Measurements from ENCODE around the gene COQ7. TPM values are rescaled to one million over a fixed set of nuclear protein-coding genes. Genes with fewer than 3 reads are reported as not detected.
A peak's percentile ranks its signal among the peaks of the same experiment; 100 is the strongest.

Gene COQ7
- polyA plus RNA-seq (2013): 11.4 TPM

GRCh38 chr16:19067349-19068236, at the start of gene COQ7:
Gene COQ7 (plus strand): TSS chr16:19067614. CDS start chr16:19067665, 51 bp downstream.
- WGBS (ENCODE audit: insufficient coverage): under 1% methylated on average over 55 of the region's 68 CpGs
- POLR2A ChIA-PET: no interaction called here
- peak; percentile 100 for DNase-seq
- peak within 1 kb of the TSS; percentile 100 for H3K27ac ChIP-seq (ENCODE audit: insufficient read depth in 1 of 2, low read depth in 1 of 2, low read length in 2 of 2, poor library complexity in 1 of 2, severe bottlenecking in 2 of 2)
- no peaks in the 10 kb centered on the region for H3K27me3 ChIP-seq (replicated peaks in 2 of 5; ENCODE audit: control insufficient read depth in 4 of 5, insufficient read depth in 5 of 5, low read length in 4 of 5)
- no peaks in the 10 kb centered on the region for H3K9me3 ChIP-seq (ENCODE audit: control extremely low read depth in 1 of 5, control insufficient read depth in 4 of 5, insufficient read depth in 2 of 5, low read depth in 1 of 5, low read length in 4 of 5)
- peaks cover 0 to 3% (median 3%) of the 10 kb centered on the region in 4 experiments for H3K36me3 ChIP-seq (ENCODE audit: control insufficient read depth in 4 of 4, insufficient read depth in 4 of 4, low read length in 3 of 4)
- peak within 1 kb of the TSS; percentile 74 to 94 (median 87) for H3K4me3 ChIP-seq (ENCODE audit: control insufficient read depth in 1 of 7, extremely low read depth in 1 of 7, insufficient read depth in 4 of 7, low read depth in 2 of 7, low read length in 6 of 7)
- H3K4me1 ChIP-seq (ENCODE audit: control extremely low read depth in 1 of 4, control insufficient read depth in 4 of 4, insufficient read depth in 4 of 4, low read length in 3 of 4): peaks cover 0 to 14% (median 9%) of the 10 kb centered on the region in 4 experiments
- CTCF ChIA-PET: interaction anchor here (1.6 kb wide), 1 partner anchor 278 kb away, joined by 3 read pairs; the partner anchor contains the start of gene RPS15A

DNA sequence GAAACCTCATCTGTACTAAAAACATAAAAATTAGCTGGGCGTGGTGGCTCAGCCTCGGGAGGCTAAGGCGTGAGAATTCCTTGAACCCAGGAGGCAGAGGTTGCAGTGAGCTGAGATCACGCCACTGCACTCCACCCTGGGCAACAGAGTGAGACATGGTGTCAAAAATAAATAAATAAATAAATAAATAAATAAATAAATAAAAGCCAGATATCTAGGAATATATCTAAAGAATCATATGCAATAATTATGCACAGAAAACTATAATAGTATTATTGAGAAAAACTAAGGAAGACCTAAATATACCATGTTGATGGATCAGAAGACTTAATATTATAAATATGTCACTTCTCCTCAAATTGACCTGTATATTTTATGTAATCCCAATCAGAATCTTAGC, 46.7 kb upstream of the COQ7 start:
- no peak overlapping the region for H3K27ac ChIP-seq (ENCODE audit: insufficient read depth in 1 of 2, low read depth in 1 of 2, low read length in 2 of 2, poor library complexity in 1 of 2, severe bottlenecking in 2 of 2)
- no CpG with 5 or more reads among the region's 4 CpGs for WGBS (ENCODE audit: insufficient coverage)
- ChIA-PET CTCF (no interaction called here), POLR2A (no interaction called here)
- H3K4me3 ChIP-seq (ENCODE audit: control insufficient read depth in 1 of 7, extremely low read depth in 1 of 7, insufficient read depth in 4 of 7, low read depth in 2 of 7, low read length in 6 of 7): no peak overlapping the region
- no peaks in the 10 kb centered on the region for H3K4me1 ChIP-seq (ENCODE audit: control extremely low read depth in 1 of 4, control insufficient read depth in 4 of 4, insufficient read depth in 4 of 4, low read length in 3 of 4)
- H3K27me3 ChIP-seq (replicated peaks in 2 of 5; ENCODE audit: control insufficient read depth in 4 of 5, insufficient read depth in 5 of 5, low read length in 4 of 5): no peaks in the 10 kb centered on the region
- H3K36me3 ChIP-seq (ENCODE audit: control insufficient read depth in 4 of 4, insufficient read depth in 4 of 4, low read length in 3 of 4): no peaks in the 10 kb centered on the region
- DNase-seq: no peak
- H3K9me3 ChIP-seq (ENCODE audit: control extremely low read depth in 1 of 5, control insufficient read depth in 4 of 5, insufficient read depth in 2 of 5, low read depth in 1 of 5, low read length in 4 of 5): peaks cover 0 to 1% (median 0%) of the 10 kb centered on the region in 5 experiments

DNA sequence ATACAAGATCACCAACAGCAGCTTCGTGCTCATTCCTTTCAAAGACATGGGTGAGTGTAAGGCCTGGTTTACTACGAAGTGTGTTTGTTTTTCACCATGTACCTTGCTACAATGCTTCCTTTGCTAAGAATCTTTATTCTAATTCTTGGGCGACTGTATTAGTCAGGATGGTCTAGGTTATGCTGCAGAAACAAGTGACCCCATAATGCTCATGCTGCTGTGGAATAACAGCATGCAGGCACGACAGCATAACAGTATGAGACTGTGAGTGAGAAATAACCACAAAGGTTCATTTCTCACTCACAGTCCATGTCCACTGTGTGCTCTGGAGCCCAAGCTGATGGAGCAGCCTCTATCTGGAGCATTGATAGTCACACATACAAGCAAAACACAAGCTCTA, 45.7 kb upstream of the COQ7 start:
- no peak overlapping the region for H3K27ac ChIP-seq (ENCODE audit: insufficient read depth in 1 of 2, low read depth in 1 of 2, low read length in 2 of 2, poor library complexity in 1 of 2, severe bottlenecking in 2 of 2)
- H3K27me3 ChIP-seq (replicated peaks in 2 of 5; ENCODE audit: control insufficient read depth in 4 of 5, insufficient read depth in 5 of 5, low read length in 4 of 5): no peaks in the 10 kb centered on the region
- H3K36me3 ChIP-seq (ENCODE audit: control insufficient read depth in 4 of 4, insufficient read depth in 4 of 4, low read length in 3 of 4): no peaks in the 10 kb centered on the region
- H3K4me3 ChIP-seq (ENCODE audit: control insufficient read depth in 1 of 7, extremely low read depth in 1 of 7, insufficient read depth in 4 of 7, low read depth in 2 of 7, low read length in 6 of 7): no peak overlapping the region
- DNase-seq: no peak
- POLR2A ChIA-PET: no interaction called here
- CTCF ChIA-PET: no interaction called here
- H3K9me3 ChIP-seq (ENCODE audit: control extremely low read depth in 1 of 5, control insufficient read depth in 4 of 5, insufficient read depth in 2 of 5, low read depth in 1 of 5, low read length in 4 of 5): peaks cover 0 to 1% (median 0%) of the 10 kb centered on the region in 5 experiments
- no peaks in the 10 kb centered on the region for H3K4me1 ChIP-seq (ENCODE audit: control extremely low read depth in 1 of 4, control insufficient read depth in 4 of 4, insufficient read depth in 4 of 4, low read length in 3 of 4)
- 100% methylated on average over 4 of the region's 4 CpGs for whole genome bisulfite sequencing (ENCODE audit: insufficient coverage)

GRCh38 chr16:19027416-19027815, 40.0 kb upstream of the COQ7 start:
- H3K36me3 ChIP-seq (ENCODE audit: control insufficient read depth in 4 of 4, insufficient read depth in 4 of 4, low read length in 3 of 4): no peaks in the 10 kb centered on the region
- no peaks in the 10 kb centered on the region for H3K27me3 ChIP-seq (replicated peaks in 2 of 5; ENCODE audit: control insufficient read depth in 4 of 5, insufficient read depth in 5 of 5, low read length in 4 of 5)
- no CpG with 5 or more reads among the region's 3 CpGs for WGBS (ENCODE audit: insufficient coverage)
- H3K4me3 ChIP-seq (ENCODE audit: control insufficient read depth in 1 of 7, extremely low read depth in 1 of 7, insufficient read depth in 4 of 7, low read depth in 2 of 7, low read length in 6 of 7): no peak overlapping the region
- CTCF ChIA-PET: no interaction called here
- no peaks in the 10 kb centered on the region for H3K4me1 ChIP-seq (ENCODE audit: control extremely low read depth in 1 of 4, control insufficient read depth in 4 of 4, insufficient read depth in 4 of 4, low read length in 3 of 4)
- POLR2A ChIA-PET: no interaction called here
- no peak for DNase-seq
- H3K9me3 ChIP-seq (ENCODE audit: control extremely low read depth in 1 of 5, control insufficient read depth in 4 of 5, insufficient read depth in 2 of 5, low read depth in 1 of 5, low read length in 4 of 5): no peaks in the 10 kb centered on the region
- H3K27ac ChIP-seq (ENCODE audit: insufficient read depth in 1 of 2, low read depth in 1 of 2, low read length in 2 of 2, poor library complexity in 1 of 2, severe bottlenecking in 2 of 2): no peak overlapping the region

DNA sequence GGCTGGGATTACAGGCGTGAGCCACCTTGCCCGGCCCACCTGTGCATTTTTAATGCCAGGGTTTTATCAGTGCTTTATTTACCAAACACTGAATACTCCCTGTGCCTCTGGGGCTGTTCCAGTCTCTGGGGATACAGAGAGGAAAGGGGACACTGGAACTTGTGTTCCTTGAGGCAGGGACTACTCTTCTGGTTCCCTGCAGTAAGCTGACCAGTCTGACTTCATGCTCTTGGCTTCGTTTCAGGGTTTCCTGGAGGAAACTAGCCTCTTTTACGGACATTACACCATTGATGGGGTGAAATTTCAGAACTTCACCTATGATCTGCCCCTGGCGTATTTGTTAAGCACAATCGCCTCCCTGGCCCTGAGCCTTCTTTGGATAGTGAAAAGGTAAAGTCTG, 37.4 kb upstream of the COQ7 start:
- Histone ChIP-seq H3K9me3 (ENCODE audit: control extremely low read depth in 1 of 5, control insufficient read depth in 4 of 5, insufficient read depth in 2 of 5, low read depth in 1 of 5, low read length in 4 of 5) (no peaks in the 10 kb centered on the region), H3K27me3 (replicated peaks in 2 of 5; ENCODE audit: control insufficient read depth in 4 of 5, insufficient read depth in 5 of 5, low read length in 4 of 5) (no peaks in the 10 kb centered on the region), H3K27ac (ENCODE audit: insufficient read depth in 1 of 2, low read depth in 1 of 2, low read length in 2 of 2, poor library complexity in 1 of 2, severe bottlenecking in 2 of 2) (no peak overlapping the region), H3K36me3 (ENCODE audit: control insufficient read depth in 4 of 4, insufficient read depth in 4 of 4, low read length in 3 of 4) (no peaks in the 10 kb centered on the region), H3K4me1 (ENCODE audit: control extremely low read depth in 1 of 4, control insufficient read depth in 4 of 4, insufficient read depth in 4 of 4, low read length in 3 of 4) (no peaks in the 10 kb centered on the region), H3K4me3 (ENCODE audit: control insufficient read depth in 1 of 7, extremely low read depth in 1 of 7, insufficient read depth in 4 of 7, low read depth in 2 of 7, low read length in 6 of 7) (no peak overlapping the region)
- POLR2A ChIA-PET: no interaction called here
- CTCF ChIA-PET: interaction anchor here (0.5 kb wide), 1 partner anchor 33 kb away, joined by 3 read pairs; no protein-coding TSS in a partner anchor
- DNase-seq: no peak
- WGBS (ENCODE audit: insufficient coverage): 95% methylated on average over 4 of the region's 6 CpGs

DNA sequence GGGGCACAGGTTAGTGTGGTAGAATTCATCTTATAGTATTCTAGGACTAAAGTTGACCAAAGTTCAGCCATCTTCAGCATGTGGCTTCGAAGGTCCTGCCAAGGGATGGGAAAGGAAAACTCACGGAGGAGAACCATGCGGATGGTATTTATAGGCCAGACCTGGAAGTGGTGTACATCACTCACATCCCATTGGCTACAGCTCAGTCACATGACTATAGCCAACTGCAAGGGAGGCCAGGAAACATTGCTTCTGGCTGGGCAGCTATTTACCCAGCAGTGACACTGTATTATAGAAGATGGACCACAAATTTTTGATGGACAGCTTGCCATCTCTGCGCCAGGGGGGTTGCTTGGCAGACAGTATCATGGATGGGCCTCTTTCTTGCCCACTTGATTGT, 35.7 kb upstream of the COQ7 start:
- ChIA-PET CTCF (interaction anchor here (0.9 kb wide), 1 partner anchor 54 kb away, joined by 3 read pairs; no protein-coding TSS in a partner anchor), POLR2A (no interaction called here)
- 100% methylated on average over 1 of the region's 4 CpGs for WGBS (ENCODE audit: insufficient coverage)
- H3K4me1 ChIP-seq (ENCODE audit: control extremely low read depth in 1 of 4, control insufficient read depth in 4 of 4, insufficient read depth in 4 of 4, low read length in 3 of 4): no peaks in the 10 kb centered on the region
- H3K27ac ChIP-seq (ENCODE audit: insufficient read depth in 1 of 2, low read depth in 1 of 2, low read length in 2 of 2, poor library complexity in 1 of 2, severe bottlenecking in 2 of 2): no peak overlapping the region
- no peak overlapping the region for H3K4me3 ChIP-seq (ENCODE audit: control insufficient read depth in 1 of 7, extremely low read depth in 1 of 7, insufficient read depth in 4 of 7, low read depth in 2 of 7, low read length in 6 of 7)
- H3K9me3 ChIP-seq (ENCODE audit: control extremely low read depth in 1 of 5, control insufficient read depth in 4 of 5, insufficient read depth in 2 of 5, low read depth in 1 of 5, low read length in 4 of 5): no peaks in the 10 kb centered on the region
- H3K36me3 ChIP-seq (ENCODE audit: control insufficient read depth in 4 of 4, insufficient read depth in 4 of 4, low read length in 3 of 4): no peaks in the 10 kb centered on the region
- no peaks in the 10 kb centered on the region for H3K27me3 ChIP-seq (replicated peaks in 2 of 5; ENCODE audit: control insufficient read depth in 4 of 5, insufficient read depth in 5 of 5, low read length in 4 of 5)
- no peak for DNase-seq

- CTCF ChIA-PET: no interaction called here
- no peaks in the 10 kb centered on the region for H3K27me3 ChIP-seq (replicated peaks in 2 of 5; ENCODE audit: control insufficient read depth in 4 of 5, insufficient read depth in 5 of 5, low read length in 4 of 5)
- POLR2A ChIA-PET: no interaction called here
These were observed 33.7 kb upstream of the COQ7 start for GRCh38 chr16:19033761-19034160.

More at GRCh38 chr16:19033761-19034160, 33.7 kb upstream of the COQ7 start:
- WGBS (ENCODE audit: insufficient coverage): 100% methylated on average over 1 of the region's 1 CpG
- no peak for DNase-seq
- Histone ChIP-seq H3K27ac (ENCODE audit: insufficient read depth in 1 of 2, low read depth in 1 of 2, low read length in 2 of 2, poor library complexity in 1 of 2, severe bottlenecking in 2 of 2) (no peak overlapping the region), H3K9me3 (ENCODE audit: control extremely low read depth in 1 of 5, control insufficient read depth in 4 of 5, insufficient read depth in 2 of 5, low read depth in 1 of 5, low read length in 4 of 5) (no peaks in the 10 kb centered on the region), H3K4me3 (ENCODE audit: control insufficient read depth in 1 of 7, extremely low read depth in 1 of 7, insufficient read depth in 4 of 7, low read depth in 2 of 7, low read length in 6 of 7) (no peak overlapping the region), H3K36me3 (ENCODE audit: control insufficient read depth in 4 of 4, insufficient read depth in 4 of 4, low read length in 3 of 4) (no peaks in the 10 kb centered on the region), H3K4me1 (ENCODE audit: control extremely low read depth in 1 of 4, control insufficient read depth in 4 of 4, insufficient read depth in 4 of 4, low read length in 3 of 4) (no peaks in the 10 kb centered on the region)
